Ovary (tissue), 3 donors: ENCODE results near the gene MEF2C.

Source experiments
- EP300 ChIP-seq: sonication (generic); formaldehyde crosslinking; IDR thresholded peaks from one replicate; pipeline ENCODE4 v1.6.1; 2017; ENCODE audit warnings: antibody characterized with exemption
- POLR2A ChIP-seq: fragments of 450-650 bp; IDR thresholded peaks from one replicate; pipeline ENCODE4 v1.6.1; 2017; ENCODE audit warnings: antibody characterized with exemption, mild to moderate bottlenecking, moderate library complexity
- TF ChIP-seq, protein P1 (sequence below), 3 donors: fragments of 450-650 bp in 2 of 3; fragments of 200-600 bp in 1 of 3; IDR thresholded peaks; one replicate each; pipeline versions ENCODE4 v1.5.1 to v1.8.0; 2016 to 2022; ENCODE audit warnings: antibody characterized with exemption in 3 of 3, mild to moderate bottlenecking in 1 of 3
- donor health status: DM: no; HTN: no; CAD: no.

DNA sequence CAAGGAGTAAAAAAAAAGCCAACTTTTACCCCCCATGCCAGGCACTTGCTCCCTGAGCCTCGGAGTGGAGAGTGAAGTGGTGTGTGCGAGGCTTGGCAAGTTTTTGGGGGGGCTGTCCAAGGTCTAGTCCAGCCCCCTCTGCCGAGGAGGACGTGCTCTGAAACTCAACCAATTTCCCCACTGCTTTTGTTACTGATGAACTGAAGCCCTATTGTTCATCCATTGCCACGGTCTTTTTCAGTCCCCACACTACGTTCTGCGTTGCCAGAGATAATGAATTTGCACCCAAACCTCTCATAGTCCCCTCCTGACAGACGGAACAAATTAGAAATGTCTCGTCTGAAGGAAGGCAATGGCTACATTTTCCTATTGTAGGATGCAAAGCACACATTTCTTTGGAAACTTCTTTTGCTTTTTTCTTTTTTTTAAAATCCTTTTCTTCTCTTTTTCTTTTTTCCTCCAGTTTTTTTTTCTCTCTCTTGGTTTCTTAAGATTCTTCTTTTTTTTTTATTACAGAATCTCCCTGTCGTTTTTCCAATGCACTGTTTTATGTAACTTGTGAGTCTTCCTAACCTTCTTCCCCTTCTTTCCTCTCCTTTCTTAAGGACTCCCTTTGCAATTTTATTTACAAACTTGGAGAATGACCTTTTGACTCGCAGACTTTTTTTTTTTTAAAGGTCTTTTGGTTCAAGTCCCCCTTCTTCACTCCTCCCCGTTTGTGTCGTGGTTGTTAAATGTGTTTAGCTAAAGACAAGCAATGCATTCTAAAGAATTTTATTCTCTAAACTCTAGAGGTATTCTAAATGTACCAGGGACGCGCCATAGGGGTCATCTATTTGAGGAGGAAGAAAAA, 209.5 kb downstream of the MEF2C start:
- TF ChIP-seq, protein P1, sequence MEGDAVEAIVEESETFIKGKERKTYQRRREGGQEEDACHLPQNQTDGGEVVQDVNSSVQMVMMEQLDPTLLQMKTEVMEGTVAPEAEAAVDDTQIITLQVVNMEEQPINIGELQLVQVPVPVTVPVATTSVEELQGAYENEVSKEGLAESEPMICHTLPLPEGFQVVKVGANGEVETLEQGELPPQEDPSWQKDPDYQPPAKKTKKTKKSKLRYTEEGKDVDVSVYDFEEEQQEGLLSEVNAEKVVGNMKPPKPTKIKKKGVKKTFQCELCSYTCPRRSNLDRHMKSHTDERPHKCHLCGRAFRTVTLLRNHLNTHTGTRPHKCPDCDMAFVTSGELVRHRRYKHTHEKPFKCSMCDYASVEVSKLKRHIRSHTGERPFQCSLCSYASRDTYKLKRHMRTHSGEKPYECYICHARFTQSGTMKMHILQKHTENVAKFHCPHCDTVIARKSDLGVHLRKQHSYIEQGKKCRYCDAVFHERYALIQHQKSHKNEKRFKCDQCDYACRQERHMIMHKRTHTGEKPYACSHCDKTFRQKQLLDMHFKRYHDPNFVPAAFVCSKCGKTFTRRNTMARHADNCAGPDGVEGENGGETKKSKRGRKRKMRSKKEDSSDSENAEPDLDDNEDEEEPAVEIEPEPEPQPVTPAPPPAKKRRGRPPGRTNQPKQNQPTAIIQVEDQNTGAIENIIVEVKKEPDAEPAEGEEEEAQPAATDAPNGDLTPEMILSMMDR (IDR thresholded peaks at IDR 0.05), result no peak
- no peak for TF ChIP-seq EP300
- no peak for TF ChIP-seq POLR2A
